Osteoblast (primary cell): Measurements from ENCODE around the gene FAM78B. TPM values are rescaled to one million over a fixed set of nuclear protein-coding genes. Genes with fewer than 3 reads are reported as not detected.

Experiments used
- DNase-seq: peaks from one replicate; pipeline ENCODE4 v3.0.0; 2011; ENCODE audit warnings: low spot score, mixed read lengths; ENCODE audit not compliant: insufficient read length; ENCODE audit errors: missing footprints
- H2AFZ ChIP-seq: 2 replicates; pipeline ENCODE4 v1.6.0; 2011; ENCODE audit warnings: mild to moderate bottlenecking, low read length
- H3K27ac ChIP-seq: 2 replicates; pipeline ENCODE4 v1.5.1; 2011; ENCODE audit warnings: mild to moderate bottlenecking, low read depth, low read length, moderate library complexity
- H3K27me3 ChIP-seq: 2 replicates; pipeline ENCODE4 v1.6.0; 2012; ENCODE audit warnings: mild to moderate bottlenecking, control low read depth, inconsistent platforms, low read length, moderate library complexity; ENCODE audit not compliant: insufficient read depth
- H3K36me3 ChIP-seq: 2 replicates; pipeline ENCODE4 v1.5.1; 2011; ENCODE audit warnings: mild to moderate bottlenecking, low read length, control low read depth, moderate library complexity; ENCODE audit not compliant: insufficient read depth
- H3K4me1 ChIP-seq: 2 replicates; pipeline ENCODE4 v1.5.1; 2011; ENCODE audit warnings: mild to moderate bottlenecking, low read length, control low read depth, moderate library complexity; ENCODE audit not compliant: insufficient read depth
- H3K4me2 ChIP-seq: 2 replicates; pipeline ENCODE4 v1.6.0; 2011; ENCODE audit warnings: mild to moderate bottlenecking, low read length; ENCODE audit not compliant: insufficient read depth
- H3K4me3 ChIP-seq: fragments of 200-600 bp; sonication (generic); 3 replicates; pipeline ENCODE4 v1.5.1; 2012; ENCODE audit warnings: mild to moderate bottlenecking, low read length, inconsistent platforms; ENCODE audit not compliant: insufficient read depth
- H3K79me2 ChIP-seq: 2 replicates; pipeline ENCODE4 v1.6.0; 2012; ENCODE audit warnings: mild to moderate bottlenecking, low read length, control low read depth, inconsistent platforms; ENCODE audit not compliant: insufficient read depth
- H3K9me3 ChIP-seq: 2 replicates; pipeline ENCODE4 v1.5.1; 2011; ENCODE audit warnings: low read depth, low read length, control low read depth
- H4K20me1 ChIP-seq: 2 replicates; pipeline ENCODE4 v1.6.0; 2012; ENCODE audit warnings: mild to moderate bottlenecking, low read length, control low read depth; ENCODE audit not compliant: insufficient read depth
- CTCF ChIP-seq: IDR thresholded peaks from 2 replicates; pipeline ENCODE4 v1.5.1; 2011; ENCODE audit warnings: mild to moderate bottlenecking, low read depth, low read length, moderate library complexity; ENCODE audit errors: extremely low read depth
- total RNA-seq: library from RNA; depleted of rRNA; stranded (reverse); fragments of >200 nt; gene quantifications from 2 replicates; pipeline ENCODE4 v1.2.3, GENCODE V29; 2012

Gene FAM78B
- total RNA-seq, 1 donor = 0.36 TPM

GRCh38 chr1:166073489-166073888 lies 93.3 kb downstream of the FAM78B start:
- no peak overlapping the region for H2AFZ ChIP-seq
- H3K4me2 ChIP-seq = no peak overlapping the region
- DNase-seq = no peak
- no peaks in the 10 kb centered on the region for H4K20me1 ChIP-seq
- no peaks in the 10 kb centered on the region for H3K79me2 ChIP-seq
- H3K4me3 ChIP-seq = no peak overlapping the region
- no peaks in the 10 kb centered on the region for H3K36me3 ChIP-seq
- H3K27me3 ChIP-seq = no peaks in the 10 kb centered on the region
- H3K9me3 ChIP-seq = no peaks in the 10 kb centered on the region
- H3K27ac ChIP-seq = no peak overlapping the region
- no peaks in the 10 kb centered on the region for H3K4me1 ChIP-seq
- no peak for TF ChIP-seq CTCF

- no peak overlapping the region for H3K4me3 ChIP-seq
- DNase-seq = no peak
- no peak overlapping the region for H3K4me2 ChIP-seq
- H3K36me3 ChIP-seq = no peaks in the 10 kb centered on the region
- no peak overlapping the region for H3K27ac ChIP-seq
- H2AFZ ChIP-seq = no peak overlapping the region
- H3K79me2 ChIP-seq = no peaks in the 10 kb centered on the region
- H3K9me3 ChIP-seq = no peaks in the 10 kb centered on the region
- TF ChIP-seq CTCF = no peak
- no peaks in the 10 kb centered on the region for H4K20me1 ChIP-seq
- no peaks in the 10 kb centered on the region for H3K4me1 ChIP-seq
- no peaks in the 10 kb centered on the region for H3K27me3 ChIP-seq
Measured at GRCh38 chr1:166069390-166069789, 97.4 kb downstream of the FAM78B start.

GRCh38 chr1:166066107-166066506 lies 100.7 kb downstream of the FAM78B start:
- no peaks in the 10 kb centered on the region for H3K36me3 ChIP-seq
- no peaks in the 10 kb centered on the region for H3K4me1 ChIP-seq
- H3K79me2 ChIP-seq = no peaks in the 10 kb centered on the region
- no peak for DNase-seq
- H2AFZ ChIP-seq = no peak overlapping the region
- no peak overlapping the region for H3K27ac ChIP-seq
- no peaks in the 10 kb centered on the region for H4K20me1 ChIP-seq
- H3K4me3 ChIP-seq = no peak overlapping the region
- H3K9me3 ChIP-seq = no peaks in the 10 kb centered on the region
- H3K27me3 ChIP-seq = no peaks in the 10 kb centered on the region
- no peak for TF ChIP-seq CTCF
- H3K4me2 ChIP-seq = no peak overlapping the region

GRCh38 chr1:166064951-166065350 lies 101.8 kb downstream of the FAM78B start:
- Histone ChIP-seq H3K4me1 (no peaks in the 10 kb centered on the region), H4K20me1 (no peaks in the 10 kb centered on the region), H2AFZ (no peak overlapping the region), H3K4me3 (no peak overlapping the region), H3K36me3 (no peaks in the 10 kb centered on the region), H3K27ac (no peak overlapping the region), H3K27me3 (no peaks in the 10 kb centered on the region), H3K4me2 (no peak overlapping the region), H3K9me3 (no peaks in the 10 kb centered on the region), H3K79me2 (no peaks in the 10 kb centered on the region)
- no peak for DNase-seq
- TF ChIP-seq CTCF = no peak
